Fibroblast of lung (primary cell): ENCODE data around the gene JMJD7. TPM values are rescaled to one million over a fixed set of nuclear protein-coding genes. Genes with fewer than 3 reads are reported as not detected.

Source experiments
- DNase-seq, 2 donors: peaks; one replicate each; pipeline versions ENCODE4 v3.0.0 to v3.0.0-alpha.2; 2010; ENCODE audit warnings: low read depth in 2 of 2
- H2AFZ ChIP-seq: 2 replicates; pipeline ENCODE4 v1.5.1; 2012; ENCODE audit warnings: low read length, control low read depth, inconsistent platforms
- H3K27ac ChIP-seq: 2 replicates; pipeline ENCODE4 v1.5.1; 2011; ENCODE audit warnings: low read length, control low read depth; ENCODE audit not compliant: insufficient read depth
- H3K27me3 ChIP-seq: 2 replicates; pipeline ENCODE4 v1.5.1; 2011; ENCODE audit warnings: mild to moderate bottlenecking, low read length; ENCODE audit not compliant: control insufficient read depth, insufficient read depth
- H3K36me3 ChIP-seq: 2 replicates; pipeline ENCODE4 v1.5.1; 2011; ENCODE audit warnings: low read length; ENCODE audit not compliant: control insufficient read depth, insufficient read depth
- H3K4me1 ChIP-seq: 2 replicates; pipeline ENCODE4 v1.5.1; 2011; ENCODE audit warnings: low read length; ENCODE audit not compliant: control insufficient read depth, insufficient read depth; ENCODE audit errors: extremely low read depth
- H3K4me2 ChIP-seq: 2 replicates; pipeline ENCODE4 v1.5.1; 2011; ENCODE audit warnings: low read length, control low read depth; ENCODE audit not compliant: insufficient read depth; ENCODE audit errors: extremely low read depth
- H3K4me3 ChIP-seq, 4 experiments: fragments of 200-600 bp in 1 of 4; sonication (generic) in 1 of 4; replicated peaks in 1 of 4; 2 replicates each; pipeline ENCODE4 v1.5.1; 2011 to 2016; ENCODE audit warnings: low read length in 4 of 4, low read depth in 3 of 4, mild to moderate bottlenecking in 3 of 4, control low read depth in 2 of 4, inconsistent platforms in 1 of 4, mixed read lengths in 1 of 4; ENCODE audit not compliant: insufficient read depth in 1 of 4; ENCODE audit errors: control extremely low read depth in 1 of 4
- H3K79me2 ChIP-seq: 2 replicates; pipeline ENCODE4 v1.5.1; 2012; ENCODE audit warnings: mild to moderate bottlenecking, low read length, inconsistent platforms; ENCODE audit not compliant: control insufficient read depth, insufficient read depth
- H3K9ac ChIP-seq: 2 replicates; pipeline ENCODE4 v1.5.1; 2011; ENCODE audit warnings: mild to moderate bottlenecking, low read length, control low read depth; ENCODE audit not compliant: insufficient read depth
- H3K9me3 ChIP-seq: 2 replicates; pipeline ENCODE4 v1.5.1; 2012; ENCODE audit warnings: low read depth, low read length; ENCODE audit not compliant: control insufficient read depth, insufficient read depth
- H4K20me1 ChIP-seq: 2 replicates; pipeline ENCODE4 v1.5.1; 2011; ENCODE audit warnings: low read length; ENCODE audit not compliant: control insufficient read depth, insufficient read depth; ENCODE audit errors: extremely low read depth
- EZH2 ChIP-seq: IDR thresholded peaks from 2 replicates; pipeline ENCODE4 v1.5.1; 2012; ENCODE audit warnings: low read length, control low read depth, mild to moderate bottlenecking; ENCODE audit errors: missing control alignments
- polyA plus RNA-seq, 2 donors: library from polyadenylated mRNA; depleted of rRNA in 1 of 2; stranded (reverse) in 1 of 2; unstranded in 1 of 2; fragments of >200 nt; gene quantifications; 2 replicates each; pipeline ENCODE4 v1.2.1, GENCODE V29; 2011 to 2012; ENCODE audit warnings: missing spikeins in 1 of 2
- total RNA-seq: library from RNA; depleted of rRNA; stranded (reverse); fragments of >200 nt; gene quantifications from 2 replicates; pipeline ENCODE4 v1.2.1, GENCODE V29; 2014
- TF ChIP-seq, protein P1 (sequence below), 2 donors: IDR thresholded peaks in 1 of 2; conservative IDR thresholded peaks in 1 of 2; 1 replicate in 1 of 2; 2 replicates in 1 of 2; pipeline ENCODE4 v1.5.1; 2011 to 2012; ENCODE audit warnings: low read length in 2 of 2, control low read depth in 1 of 2, inconsistent platforms in 1 of 2, low read depth in 1 of 2, mild to moderate bottlenecking in 1 of 2

JMJD7 gene
- total and polyA plus RNA-seq, 2 donors (not counting 1 experiment from before 2014, with no cell fraction given), result 2.2 to 4.0 TPM

DNA sequence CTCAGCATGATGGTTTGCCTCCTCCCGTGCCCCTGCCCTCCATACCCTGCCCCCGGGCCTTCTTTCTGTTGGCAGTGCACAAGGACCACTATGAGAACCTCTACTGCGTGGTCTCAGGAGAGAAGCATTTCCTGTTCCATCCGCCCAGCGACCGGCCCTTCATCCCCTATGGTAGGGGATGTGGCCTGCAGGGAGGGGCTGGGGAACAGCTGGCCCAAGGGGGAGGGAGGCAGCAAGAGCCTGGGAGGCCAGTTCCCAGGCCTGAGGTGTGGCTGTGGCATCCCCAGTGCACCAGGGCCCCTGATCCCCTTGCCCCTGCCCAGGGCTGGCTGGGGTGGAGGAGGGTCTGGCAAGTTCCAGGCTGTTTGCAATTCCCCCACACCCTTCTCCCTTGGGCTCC is 8.2 kb downstream of the JMJD7 start:
- no peaks in the 10 kb centered on the region for H3K9me3 ChIP-seq
- no peaks in the 10 kb centered on the region for H3K4me1 ChIP-seq
- no peak overlapping the region for H3K4me2 ChIP-seq
- TF ChIP-seq, protein P1, sequence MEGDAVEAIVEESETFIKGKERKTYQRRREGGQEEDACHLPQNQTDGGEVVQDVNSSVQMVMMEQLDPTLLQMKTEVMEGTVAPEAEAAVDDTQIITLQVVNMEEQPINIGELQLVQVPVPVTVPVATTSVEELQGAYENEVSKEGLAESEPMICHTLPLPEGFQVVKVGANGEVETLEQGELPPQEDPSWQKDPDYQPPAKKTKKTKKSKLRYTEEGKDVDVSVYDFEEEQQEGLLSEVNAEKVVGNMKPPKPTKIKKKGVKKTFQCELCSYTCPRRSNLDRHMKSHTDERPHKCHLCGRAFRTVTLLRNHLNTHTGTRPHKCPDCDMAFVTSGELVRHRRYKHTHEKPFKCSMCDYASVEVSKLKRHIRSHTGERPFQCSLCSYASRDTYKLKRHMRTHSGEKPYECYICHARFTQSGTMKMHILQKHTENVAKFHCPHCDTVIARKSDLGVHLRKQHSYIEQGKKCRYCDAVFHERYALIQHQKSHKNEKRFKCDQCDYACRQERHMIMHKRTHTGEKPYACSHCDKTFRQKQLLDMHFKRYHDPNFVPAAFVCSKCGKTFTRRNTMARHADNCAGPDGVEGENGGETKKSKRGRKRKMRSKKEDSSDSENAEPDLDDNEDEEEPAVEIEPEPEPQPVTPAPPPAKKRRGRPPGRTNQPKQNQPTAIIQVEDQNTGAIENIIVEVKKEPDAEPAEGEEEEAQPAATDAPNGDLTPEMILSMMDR (conservative IDR thresholded peaks at IDR 0.05 in 1 of 2, IDR thresholded peaks at IDR 0.05 in 1 of 2; ENCODE audit: low read depth in 1 of 2, low read length in 2 of 2), result no peak
- TF ChIP-seq EZH2, result no peak
- no peak overlapping the region for H3K9ac ChIP-seq
- H4K20me1 ChIP-seq, result no peaks in the 10 kb centered on the region
- no peaks in the 10 kb centered on the region for H3K36me3 ChIP-seq
- H3K27ac ChIP-seq, result no peak overlapping the region
- H3K79me2 ChIP-seq, result no peaks in the 10 kb centered on the region
- no peak overlapping the region for H3K4me3 ChIP-seq
- DNase-seq, result no peak
- H3K27me3 ChIP-seq, result no peaks in the 10 kb centered on the region
- no peak overlapping the region for H2AFZ ChIP-seq

DNA sequence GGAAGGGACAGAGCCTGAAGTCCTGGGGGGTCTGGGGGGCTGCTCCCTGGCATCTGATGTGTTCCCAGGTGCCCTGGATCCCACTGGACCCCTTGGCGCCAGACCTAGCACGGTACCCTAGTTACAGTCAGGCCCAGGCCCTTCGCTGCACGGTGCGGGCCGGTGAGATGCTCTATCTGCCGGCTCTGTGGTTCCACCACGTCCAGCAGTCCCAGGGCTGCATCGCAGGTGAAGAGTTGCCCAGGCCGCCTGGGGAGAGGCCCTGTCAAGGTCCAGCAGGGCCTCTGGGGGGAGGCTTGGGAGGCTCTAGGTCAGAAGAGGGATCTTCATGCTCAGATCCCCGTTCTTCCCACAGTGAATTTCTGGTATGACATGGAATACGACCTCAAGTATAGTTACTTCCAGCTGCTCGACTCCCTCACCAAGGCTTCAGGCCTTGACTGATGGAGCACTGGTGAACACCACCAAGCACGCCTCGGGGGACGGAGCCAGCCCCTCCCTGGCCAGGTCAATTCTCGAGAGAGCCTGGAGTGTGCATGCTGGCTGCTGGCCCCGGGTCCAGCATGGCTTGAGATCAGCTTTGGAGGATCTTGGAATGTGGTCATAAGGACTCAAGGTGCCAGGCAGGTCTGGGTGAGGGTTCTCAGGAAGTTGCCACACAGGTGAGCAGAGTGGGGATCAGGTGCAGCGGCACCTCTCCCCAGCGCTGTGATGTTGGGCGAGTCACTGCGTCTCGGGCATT is 9.0 kb downstream of the JMJD7 start:
- Histone ChIP-seq H3K4me2 (no peak overlapping the region), H3K36me3 (no peaks in the 10 kb centered on the region), H3K79me2 (no peaks in the 10 kb centered on the region), H3K27ac (no peak overlapping the region), H2AFZ (no peak overlapping the region), H3K4me1 (no peaks in the 10 kb centered on the region), H3K27me3 (no peaks in the 10 kb centered on the region), H4K20me1 (no peaks in the 10 kb centered on the region), H3K9me3 (no peaks in the 10 kb centered on the region), H3K4me3 (no peak overlapping the region), H3K9ac (no peak overlapping the region)
- DNase-seq, result no peak
- no peak for TF ChIP-seq EZH2
- TF ChIP-seq, protein P1 (conservative IDR thresholded peaks at IDR 0.05 in 1 of 2, IDR thresholded peaks at IDR 0.05 in 1 of 2; ENCODE audit: low read depth in 1 of 2, low read length in 2 of 2), result no peak

DNA sequence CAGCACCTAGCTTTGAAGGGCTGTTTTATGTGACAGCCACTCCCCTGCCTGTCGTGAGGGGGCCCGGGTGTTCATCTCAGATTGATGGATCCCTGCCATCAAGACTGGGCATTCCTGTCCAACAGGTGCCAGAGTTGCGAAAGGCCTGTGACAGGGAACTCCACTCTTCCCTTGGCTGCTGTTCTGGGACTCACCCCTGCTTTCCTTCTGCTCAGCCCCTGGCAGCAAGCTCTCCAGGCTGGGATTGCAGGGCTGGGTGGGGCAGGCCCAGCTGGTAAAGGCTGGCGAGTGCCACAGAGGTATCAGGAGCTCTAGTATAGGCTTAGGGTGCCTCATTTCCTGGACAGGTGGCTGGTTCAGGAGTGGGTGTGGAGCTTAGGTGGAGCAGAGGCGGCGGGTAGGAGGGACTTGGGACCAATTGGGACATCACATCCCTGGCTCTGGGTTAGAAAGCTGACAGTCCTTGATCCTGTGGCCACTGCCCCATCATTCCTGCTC is 10.6 kb downstream of the JMJD7 start, which contains the start of gene PLA2G4B:
PLA2G4B (plus strand) TSS at position 448 of the 498 bp plus-strand sequence. CDS start 67 bp downstream, outside the sequence.
- Histone ChIP-seq H3K9ac (no peak within 1 kb of the TSS), H3K9me3 (no peaks in the 10 kb centered on the region), H3K79me2 (no peaks in the 10 kb centered on the region), H3K4me1 (no peaks in the 10 kb centered on the region), H2AFZ (no peak within 1 kb of the TSS), H3K27me3 (no peaks in the 10 kb centered on the region), H3K27ac (no peak within 1 kb of the TSS), H3K36me3 (no peaks in the 10 kb centered on the region), H3K4me3 (no peak within 1 kb of the TSS), H4K20me1 (no peaks in the 10 kb centered on the region), H3K4me2 (no peak within 1 kb of the TSS)
- no peak for TF ChIP-seq EZH2
- TF ChIP-seq, protein P1 (conservative IDR thresholded peaks at IDR 0.05 in 1 of 2, IDR thresholded peaks at IDR 0.05 in 1 of 2; ENCODE audit: low read depth in 1 of 2, low read length in 2 of 2), result no peak
- DNase-seq, result no peak
